GM21515 (cell line): Measurements from ENCODE around the gene PDE8A.
"Not testable (repeated sequence)": the region's sequence is repeated elsewhere in the genome, so short reads cannot be mapped to it uniquely, and the experiment has no call there.

Experiments
- ATAC-seq: cut with Tn5 transposase; IDR thresholded peaks from one replicate; pipeline ENCODE4 v1.9.1; 2021; ENCODE audit not compliant: unreplicated experiment

The PDE8A gene

GRCh38 chr15:84961114-84961452 is 20.6 kb upstream of the PDE8A start:
- no peak for ATAC-seq

- no peak for ATAC-seq
These were observed 19.9 kb upstream of the PDE8A start for GRCh38 chr15:84961707-84962106.

- ATAC-seq, result no peak
These were observed 18.7 kb upstream of the PDE8A start for GRCh38 chr15:84962955-84963354.

- no peak for ATAC-seq
These were observed 14.3 kb upstream of the PDE8A start for GRCh38 chr15:84967380-84967779.

GRCh38 chr15:84968301-84968700 is 13.4 kb upstream of the PDE8A start:
- no peak for ATAC-seq

- no peak for ATAC-seq
These were observed 12.4 kb upstream of the PDE8A start for GRCh38 chr15:84969257-84969656.

- ATAC-seq, result no peak
These were observed 10.8 kb upstream of the PDE8A start for GRCh38 chr15:84970843-84971242.

- no peak for ATAC-seq
These were observed 7.9 kb upstream of the PDE8A start for GRCh38 chr15:84973492-84974460.

- no peak for ATAC-seq
These were observed 5.7 kb upstream of the PDE8A start for GRCh38 chr15:84975871-84976351.

GRCh38 chr15:84976746-84977345 is 4.8 kb upstream of the PDE8A start:
- no peak for ATAC-seq

- no peak for ATAC-seq
These were observed 2.0 kb upstream of the PDE8A start for GRCh38 chr15:84979651-84980050.

- peak; percentile 53 for ATAC-seq
These were observed 1.2 kb upstream of the PDE8A start for GRCh38 chr15:84980196-84981053.

GRCh38 chr15:84981054-84981710 is 474 bp upstream of the PDE8A start:
- ATAC-seq, result peak; percentile 57

- no peak for ATAC-seq
These were observed 755 bp downstream of the PDE8A start for GRCh38 chr15:84982301-84982920.

- ATAC-seq, result no peak
These were observed 1.6 kb downstream of the PDE8A start for GRCh38 chr15:84983294-84983693.

GRCh38 chr15:84983711-84984110 is 2.1 kb downstream of the PDE8A start:
- ATAC-seq, result no peak

GRCh38 chr15:84985158-84985557 is 3.5 kb downstream of the PDE8A start:
- no peak for ATAC-seq

GRCh38 chr15:84987351-84987750 is 5.7 kb downstream of the PDE8A start:
- not testable (repeated sequence) for ATAC-seq

GRCh38 chr15:84987949-84988624 is 6.4 kb downstream of the PDE8A start:
- no peak for ATAC-seq
